Hindlimb muscle (tissue), 1 donor: ENCODE results near the gene AATK. TPM values are rescaled to one million over a fixed set of nuclear protein-coding genes. Genes with fewer than 3 reads are reported as not detected.

Source experiments
- DNase-seq: peaks from one replicate; pipeline ENCODE4 v3.0.0-alpha.2; 2013
- polyA plus RNA-seq: library from polyadenylated mRNA; unstranded; fragments of 120-200 nt; gene quantifications from one replicate; pipeline ENCODE4 v1.2.1, GENCODE V29; 2013; ENCODE audit not compliant: insufficient read length

AATK gene
- polyA plus RNA-seq, 1 donor, result 11.3 TPM

GRCh38 chr17:81179861-81180260 is 13.8 kb upstream of the AATK start:
- no peak for DNase-seq

- no peak for DNase-seq
These were observed 13.2 kb upstream of the AATK start for GRCh38 chr17:81179220-81179619.

GRCh38 chr17:81178136-81179091 is 12.4 kb upstream of the AATK start:
- no peak for DNase-seq

- no peak for DNase-seq
These were observed 10.6 kb upstream of the AATK start for GRCh38 chr17:81176666-81177065.

GRCh38 chr17:81173762-81174155 is 7.7 kb upstream of the AATK start:
- no peak for DNase-seq

GRCh38 chr17:81173052-81173761 is 7.2 kb upstream of the AATK start:
- no peak for DNase-seq

GRCh38 chr17:81171941-81172340 is 5.9 kb upstream of the AATK start:
- no peak for DNase-seq

- no peak for DNase-seq
These were observed 4.9 kb upstream of the AATK start for GRCh38 chr17:81170727-81171494.

- no peak for DNase-seq
These were observed 3.9 kb upstream of the AATK start for GRCh38 chr17:81169870-81170309.

GRCh38 chr17:81167638-81168037 is 1.6 kb upstream of the AATK start:
- no peak for DNase-seq

GRCh38 chr17:81167194-81167524 is 1.1 kb upstream of the AATK start:
- DNase-seq, result no peak

GRCh38 chr17:81165246-81166032 is 582 bp downstream of the AATK start, which contains the start of gene PVALEF:
TSS of gene PVALEF (plus strand) at chr17:81165507. CDS start at chr17:81181227, 15,720 bp downstream.
- DNase-seq, result no peak

- DNase-seq, result peak; percentile 58
These were observed 1.4 kb downstream of the AATK start for GRCh38 chr17:81164371-81165245.

GRCh38 chr17:81163703-81164370 is 2.2 kb downstream of the AATK start:
- DNase-seq, result no peak

GRCh38 chr17:81163051-81163695 is 2.8 kb downstream of the AATK start:
- no peak for DNase-seq

- DNase-seq, result no peak
These were observed 3.5 kb downstream of the AATK start for GRCh38 chr17:81162491-81162890.

- DNase-seq, result no peak
These were observed 4.0 kb downstream of the AATK start for GRCh38 chr17:81161972-81162371.

- DNase-seq, result no peak
These were observed 4.5 kb downstream of the AATK start for GRCh38 chr17:81161536-81161935.

GRCh38 chr17:81160747-81161453 is 5.1 kb downstream of the AATK start:
- no peak for DNase-seq
